MM.1S (cell line): Measurements from ENCODE around the gene KLK14.

Experiments used
- EZH2 ChIP-seq: fragments of 300-600 bp; sonication (generic); optimal IDR thresholded peaks from 2 replicates; pipeline ENCODE3; 2017; ENCODE audit warnings: low read depth, mild to moderate bottlenecking, antibody characterized with exemption, low read length, mixed read lengths
- EZH2phosphoT487 ChIP-seq: fragments of 300-600 bp; sonication (generic); IDR thresholded peaks from 2 replicates; pipeline ENCODE4 v1.6.1; 2018; ENCODE audit warnings: antibody characterized with exemption, low read length
- TF ChIP-seq, protein P1 (sequence below): fragments of 300-600 bp; sonication (generic); IDR thresholded peaks from 2 replicates; pipeline ENCODE4 v1.5.1; 2016; ENCODE audit warnings: antibody characterized with exemption, low read length, mixed read lengths

DNA sequence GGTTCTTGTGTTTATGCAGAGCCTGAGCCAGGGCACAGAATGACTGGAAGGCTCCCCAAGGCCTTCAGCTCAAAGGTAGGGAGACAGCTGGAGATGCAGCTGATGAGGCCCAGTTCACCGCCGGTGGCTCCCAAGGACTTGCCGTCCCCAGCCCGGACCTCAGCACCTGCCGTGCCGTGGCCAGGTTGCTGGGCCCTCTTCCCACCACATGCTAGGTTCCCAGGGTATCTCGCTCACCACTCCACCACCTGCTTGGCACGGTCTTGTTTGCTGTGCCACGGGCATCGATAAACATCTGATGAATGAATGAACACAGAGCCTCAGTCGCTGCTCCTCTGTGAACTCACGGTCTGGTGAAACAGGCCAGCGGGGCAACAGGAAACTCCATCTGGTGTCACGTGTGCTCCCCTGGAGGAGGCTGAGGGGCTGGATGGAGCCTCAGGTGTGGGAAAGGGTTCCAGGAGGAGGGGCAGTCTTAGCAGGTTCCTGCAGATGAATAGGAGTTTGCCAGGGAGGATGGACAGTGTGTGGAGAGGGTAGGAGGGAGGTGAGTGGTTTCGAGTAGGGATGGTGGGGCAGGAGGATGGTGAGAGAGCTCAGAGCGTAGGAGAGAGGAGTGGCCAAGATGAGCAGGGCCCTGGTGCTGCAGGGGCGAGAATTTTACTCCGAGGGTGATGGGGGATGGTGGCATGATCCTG, 3.6 kb upstream of the KLK14 start:
- TF ChIP-seq EZH2phosphoT487 (no peak), EZH2 (no peak)
- TF ChIP-seq, protein P1, sequence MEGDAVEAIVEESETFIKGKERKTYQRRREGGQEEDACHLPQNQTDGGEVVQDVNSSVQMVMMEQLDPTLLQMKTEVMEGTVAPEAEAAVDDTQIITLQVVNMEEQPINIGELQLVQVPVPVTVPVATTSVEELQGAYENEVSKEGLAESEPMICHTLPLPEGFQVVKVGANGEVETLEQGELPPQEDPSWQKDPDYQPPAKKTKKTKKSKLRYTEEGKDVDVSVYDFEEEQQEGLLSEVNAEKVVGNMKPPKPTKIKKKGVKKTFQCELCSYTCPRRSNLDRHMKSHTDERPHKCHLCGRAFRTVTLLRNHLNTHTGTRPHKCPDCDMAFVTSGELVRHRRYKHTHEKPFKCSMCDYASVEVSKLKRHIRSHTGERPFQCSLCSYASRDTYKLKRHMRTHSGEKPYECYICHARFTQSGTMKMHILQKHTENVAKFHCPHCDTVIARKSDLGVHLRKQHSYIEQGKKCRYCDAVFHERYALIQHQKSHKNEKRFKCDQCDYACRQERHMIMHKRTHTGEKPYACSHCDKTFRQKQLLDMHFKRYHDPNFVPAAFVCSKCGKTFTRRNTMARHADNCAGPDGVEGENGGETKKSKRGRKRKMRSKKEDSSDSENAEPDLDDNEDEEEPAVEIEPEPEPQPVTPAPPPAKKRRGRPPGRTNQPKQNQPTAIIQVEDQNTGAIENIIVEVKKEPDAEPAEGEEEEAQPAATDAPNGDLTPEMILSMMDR = no peak
